ENCODE measurements around the gene KRTAP2-2. TPM values are rescaled to one million over a fixed set of nuclear protein-coding genes. Genes with fewer than 3 reads are reported as not detected.

KRTAP2-2 gene
- total and polyA plus RNA-seq, 8 donors = not detected

DNA sequence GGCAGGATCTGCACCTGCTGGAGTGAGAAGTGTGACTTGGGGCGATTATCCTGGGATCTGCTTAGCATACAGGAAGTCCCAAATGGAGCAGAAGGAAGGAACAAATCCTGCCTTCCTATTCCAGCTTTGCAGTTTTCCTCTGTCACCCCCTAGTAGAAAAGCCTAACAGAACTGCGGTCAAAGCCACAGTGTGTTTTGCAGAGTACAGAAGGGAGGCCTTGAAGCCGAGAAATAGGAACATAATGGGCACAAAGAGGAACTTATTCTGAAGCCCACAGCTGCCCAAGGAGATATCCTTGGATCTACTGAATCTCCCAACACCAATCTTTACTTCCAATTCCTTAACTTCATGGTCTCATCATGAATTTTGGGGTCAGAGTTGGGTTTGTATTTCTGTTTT is 36.5 kb downstream of the KRTAP2-2 start:
- 83 to 84% methylated on average over 3 of the region's 3 CpGs for WGBS, 2 donors
- DNase-seq = no peak
- intact Hi-C loops (cut with DNase I) = no loop called here
- Histone ChIP-seq H3K4me3 (no peak overlapping the region), H3K4me1 (no peaks in the 10 kb centered on the region), H3K36me3 (no peaks in the 10 kb centered on the region), H3K9me3 (no peaks in the 10 kb centered on the region), H3K27ac (no peak overlapping the region), H3K27me3 (peaks cover 0 to 4% (median 0%) of the 10 kb centered on the region in 4 donors)
- TF ChIP-seq, protein P1, sequence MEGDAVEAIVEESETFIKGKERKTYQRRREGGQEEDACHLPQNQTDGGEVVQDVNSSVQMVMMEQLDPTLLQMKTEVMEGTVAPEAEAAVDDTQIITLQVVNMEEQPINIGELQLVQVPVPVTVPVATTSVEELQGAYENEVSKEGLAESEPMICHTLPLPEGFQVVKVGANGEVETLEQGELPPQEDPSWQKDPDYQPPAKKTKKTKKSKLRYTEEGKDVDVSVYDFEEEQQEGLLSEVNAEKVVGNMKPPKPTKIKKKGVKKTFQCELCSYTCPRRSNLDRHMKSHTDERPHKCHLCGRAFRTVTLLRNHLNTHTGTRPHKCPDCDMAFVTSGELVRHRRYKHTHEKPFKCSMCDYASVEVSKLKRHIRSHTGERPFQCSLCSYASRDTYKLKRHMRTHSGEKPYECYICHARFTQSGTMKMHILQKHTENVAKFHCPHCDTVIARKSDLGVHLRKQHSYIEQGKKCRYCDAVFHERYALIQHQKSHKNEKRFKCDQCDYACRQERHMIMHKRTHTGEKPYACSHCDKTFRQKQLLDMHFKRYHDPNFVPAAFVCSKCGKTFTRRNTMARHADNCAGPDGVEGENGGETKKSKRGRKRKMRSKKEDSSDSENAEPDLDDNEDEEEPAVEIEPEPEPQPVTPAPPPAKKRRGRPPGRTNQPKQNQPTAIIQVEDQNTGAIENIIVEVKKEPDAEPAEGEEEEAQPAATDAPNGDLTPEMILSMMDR (IDR thresholded peaks at IDR 0.05) = no peak
- no peak for FAIRE-seq
- ATAC-seq = no peak

DNA sequence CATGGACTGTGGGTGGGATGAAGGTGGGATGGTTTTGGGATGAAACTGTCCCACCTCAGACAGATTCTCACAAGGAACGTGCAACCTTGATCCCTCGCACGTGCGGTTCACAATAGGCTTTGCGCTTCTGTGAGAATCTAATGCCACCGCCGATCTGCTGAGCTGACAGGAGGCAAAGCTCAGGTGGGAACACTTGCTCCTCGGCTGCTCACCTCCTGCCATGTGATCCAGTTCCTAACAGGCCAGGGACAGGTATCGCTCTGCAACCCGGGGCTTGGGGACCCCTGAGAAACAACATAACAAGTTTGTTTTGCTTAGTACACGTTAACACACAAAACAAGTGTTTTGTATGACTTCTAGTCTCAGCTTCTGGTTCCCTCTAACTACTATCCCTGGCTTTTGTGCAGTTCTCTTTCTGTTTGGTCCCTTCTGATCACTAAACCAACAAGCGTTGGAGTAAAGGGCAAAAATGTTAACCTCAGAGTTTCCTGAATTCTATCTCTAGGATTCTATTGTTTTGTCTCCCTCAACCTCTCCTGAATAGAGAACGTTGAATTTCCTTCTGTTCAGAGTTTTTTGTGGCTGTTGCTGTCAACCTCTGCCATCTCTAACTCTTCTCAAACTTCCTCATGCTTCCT is 38.3 kb downstream of the KRTAP2-2 start:
- no peaks in the 10 kb centered on the region for H3K4me1 ChIP-seq
- DNase-seq = no peak
- H3K36me3 ChIP-seq = no peaks in the 10 kb centered on the region
- peaks cover 0 to 4% (median 0%) of the 10 kb centered on the region in 4 donors for H3K27me3 ChIP-seq
- FAIRE-seq = no peak
- H3K4me3 ChIP-seq = no peak overlapping the region
- H3K9me3 ChIP-seq = no peaks in the 10 kb centered on the region
- no peak for ATAC-seq
- 67 to 70% methylated on average over 13 of the region's 13 CpGs for WGBS, 2 donors
- TF ChIP-seq, protein P1 (IDR thresholded peaks at IDR 0.05) = no peak
- no peak overlapping the region for H3K27ac ChIP-seq
- intact Hi-C loops (cut with DNase I) = no loop called here

- H3K4me3 ChIP-seq = no peak overlapping the region
- DNase-seq = no peak
- H3K9me3 ChIP-seq = no peaks in the 10 kb centered on the region
- H3K27me3 ChIP-seq = peaks cover 0 to 4% (median 0%) of the 10 kb centered on the region in 4 donors
- H3K27ac ChIP-seq = no peak overlapping the region
- WGBS, 2 donors = 58 to 75% methylated on average over 7 of the region's 7 CpGs
- ATAC-seq = no peak
- TF ChIP-seq, protein P1 (IDR thresholded peaks at IDR 0.05) = no peak
- intact Hi-C loops (cut with DNase I) = no loop called here
- H3K36me3 ChIP-seq = no peaks in the 10 kb centered on the region
- no peaks in the 10 kb centered on the region for H3K4me1 ChIP-seq
- FAIRE-seq = no peak
Measured at GRCh38 chr17:41015454-41015853, 39.6 kb downstream of the KRTAP2-2 start.

- DNase-seq (no peak), FAIRE-seq (no peak), ATAC-seq (no peak)
- Histone ChIP-seq H3K4me3 (no peak overlapping the region), H3K27ac (no peak overlapping the region), H3K27me3 (no peaks in the 10 kb centered on the region), H3K9me3 (no peaks in the 10 kb centered on the region), H3K36me3 (no peaks in the 10 kb centered on the region), H3K4me1 (no peaks in the 10 kb centered on the region)
- 29 to 37% methylated on average over 1 of the region's 1 CpG for WGBS, 2 donors
- intact Hi-C loops (cut with DNase I) = no loop called here
- TF ChIP-seq, protein P1 (IDR thresholded peaks at IDR 0.05) = no peak
Measured at GRCh38 chr17:41013606-41014005, 41.4 kb downstream of the KRTAP2-2 start.

- no peak for ATAC-seq
- TF ChIP-seq, protein P1 (IDR thresholded peaks at IDR 0.05) = no peak
- 70 to 84% methylated on average over 3 of the region's 3 CpGs for WGBS, 2 donors
Measured at GRCh38 chr17:41013181-41013580, 41.8 kb downstream of the KRTAP2-2 start.

More at GRCh38 chr17:41013181-41013580, 41.8 kb downstream of the KRTAP2-2 start:
- Histone ChIP-seq H3K9me3 (no peaks in the 10 kb centered on the region), H3K4me3 (no peak overlapping the region), H3K4me1 (no peaks in the 10 kb centered on the region), H3K27ac (no peak overlapping the region), H3K27me3 (no peaks in the 10 kb centered on the region), H3K36me3 (no peaks in the 10 kb centered on the region)
- FAIRE-seq (no peak), DNase-seq (no peak)
- intact Hi-C loops (cut with DNase I) = no loop called here
